COLO829 (cell line): ENCODE results near the gene SLC34A3.

Experiments used
- DNase-seq: peaks from one replicate; pipeline ENCODE4 v3.0.0; 2012; ENCODE audit warnings: low spot score

SLC34A3 gene

GRCh38 chr9:137195525-137196220 is 35.0 kb upstream of the SLC34A3 start:
- no peak for DNase-seq

GRCh38 chr9:137198051-137198901 is 32.4 kb upstream of the SLC34A3 start:
- no peak for DNase-seq

GRCh38 chr9:137198902-137199283 is 31.8 kb upstream of the SLC34A3 start:
- DNase-seq: no peak

- no peak for DNase-seq
These were observed 31.1 kb upstream of the SLC34A3 start for GRCh38 chr9:137199411-137200121.

- peak; percentile 100 for DNase-seq
These were observed 30.1 kb upstream of the SLC34A3 start, which contains the start of gene TPRN for GRCh38 chr9:137200311-137201204. Gene TPRN (minus strand): TSS chr9:137200741. CDS start chr9:137200711, 30 bp downstream.

GRCh38 chr9:137201205-137201868 is 29.4 kb upstream of the SLC34A3 start:
- DNase-seq: no peak

- DNase-seq: no peak
These were observed 27.7 kb upstream of the SLC34A3 start for GRCh38 chr9:137202966-137203365.

- DNase-seq: no peak
These were observed 26.0 kb upstream of the SLC34A3 start for GRCh38 chr9:137204731-137205125.

- DNase-seq: peak; percentile 95
These were observed 25.3 kb upstream of the SLC34A3 start, which contains the start of the genes NDOR1 and TMEM203 for GRCh38 chr9:137205126-137206069. Gene NDOR1 (plus strand): TSS chr9:137205700. CDS start chr9:137205778, 78 bp downstream. Gene TMEM203 (minus strand): TSS chr9:137205648. CDS start chr9:137205414, 234 bp downstream.

GRCh38 chr9:137206602-137207001 is 24.1 kb upstream of the SLC34A3 start:
- DNase-seq: no peak

- no peak for DNase-seq
These were observed 19.2 kb upstream of the SLC34A3 start for GRCh38 chr9:137211532-137211931.

- DNase-seq: no peak
These were observed 18.2 kb upstream of the SLC34A3 start for GRCh38 chr9:137212520-137212919.

GRCh38 chr9:137213160-137214060 is 17.3 kb upstream of the SLC34A3 start:
- DNase-seq: no peak

GRCh38 chr9:137214620-137215019 is 16.1 kb upstream of the SLC34A3 start:
- DNase-seq: no peak

- DNase-seq: no peak
These were observed 15.3 kb upstream of the SLC34A3 start for GRCh38 chr9:137215196-137215986.

- DNase-seq: no peak
These were observed 14.3 kb upstream of the SLC34A3 start for GRCh38 chr9:137216188-137216965.
